ENCODE results near the gene ABLIM2.

- TF ChIP-seq, protein P1, sequence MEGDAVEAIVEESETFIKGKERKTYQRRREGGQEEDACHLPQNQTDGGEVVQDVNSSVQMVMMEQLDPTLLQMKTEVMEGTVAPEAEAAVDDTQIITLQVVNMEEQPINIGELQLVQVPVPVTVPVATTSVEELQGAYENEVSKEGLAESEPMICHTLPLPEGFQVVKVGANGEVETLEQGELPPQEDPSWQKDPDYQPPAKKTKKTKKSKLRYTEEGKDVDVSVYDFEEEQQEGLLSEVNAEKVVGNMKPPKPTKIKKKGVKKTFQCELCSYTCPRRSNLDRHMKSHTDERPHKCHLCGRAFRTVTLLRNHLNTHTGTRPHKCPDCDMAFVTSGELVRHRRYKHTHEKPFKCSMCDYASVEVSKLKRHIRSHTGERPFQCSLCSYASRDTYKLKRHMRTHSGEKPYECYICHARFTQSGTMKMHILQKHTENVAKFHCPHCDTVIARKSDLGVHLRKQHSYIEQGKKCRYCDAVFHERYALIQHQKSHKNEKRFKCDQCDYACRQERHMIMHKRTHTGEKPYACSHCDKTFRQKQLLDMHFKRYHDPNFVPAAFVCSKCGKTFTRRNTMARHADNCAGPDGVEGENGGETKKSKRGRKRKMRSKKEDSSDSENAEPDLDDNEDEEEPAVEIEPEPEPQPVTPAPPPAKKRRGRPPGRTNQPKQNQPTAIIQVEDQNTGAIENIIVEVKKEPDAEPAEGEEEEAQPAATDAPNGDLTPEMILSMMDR (IDR thresholded peaks at IDR 0.05; ENCODE audit: insufficient read depth, low read length): no peak
- TF ChIP-seq POLR2AphosphoS5 (IDR thresholded peaks at IDR 0.05; ENCODE audit: low read depth): no peak
- no peak for TF ChIP-seq GABPA (IDR thresholded peaks at IDR 0.05; ENCODE audit: low read depth)
- no peak for TF ChIP-seq REST (IDR thresholded peaks at IDR 0.05; ENCODE audit: insufficient replicate concordance, low read depth)
Measured at GRCh38 chr4:8096690-8097061, 61.9 kb downstream of the ABLIM2 start.
